HL-60/S4 treated with phorbol 12-myristate 13-acetate at 8.2 ng/mL for 4 days and 3 days (cell line): ENCODE data around the gene PRF1.
"Not testable (repeated sequence)": the region's sequence is repeated elsewhere in the genome, so short reads cannot be mapped to it uniquely, and the experiment has no call there.

Experiments used
- in situ Hi-C: fragments of 300-500 bp; cut with MboI; formaldehyde crosslinking; loops from 2 replicates; pipeline ENCODE4 v1.15.0; 2022; ENCODE audit warnings: low sequenced_read_pairs

PRF1 gene

DNA sequence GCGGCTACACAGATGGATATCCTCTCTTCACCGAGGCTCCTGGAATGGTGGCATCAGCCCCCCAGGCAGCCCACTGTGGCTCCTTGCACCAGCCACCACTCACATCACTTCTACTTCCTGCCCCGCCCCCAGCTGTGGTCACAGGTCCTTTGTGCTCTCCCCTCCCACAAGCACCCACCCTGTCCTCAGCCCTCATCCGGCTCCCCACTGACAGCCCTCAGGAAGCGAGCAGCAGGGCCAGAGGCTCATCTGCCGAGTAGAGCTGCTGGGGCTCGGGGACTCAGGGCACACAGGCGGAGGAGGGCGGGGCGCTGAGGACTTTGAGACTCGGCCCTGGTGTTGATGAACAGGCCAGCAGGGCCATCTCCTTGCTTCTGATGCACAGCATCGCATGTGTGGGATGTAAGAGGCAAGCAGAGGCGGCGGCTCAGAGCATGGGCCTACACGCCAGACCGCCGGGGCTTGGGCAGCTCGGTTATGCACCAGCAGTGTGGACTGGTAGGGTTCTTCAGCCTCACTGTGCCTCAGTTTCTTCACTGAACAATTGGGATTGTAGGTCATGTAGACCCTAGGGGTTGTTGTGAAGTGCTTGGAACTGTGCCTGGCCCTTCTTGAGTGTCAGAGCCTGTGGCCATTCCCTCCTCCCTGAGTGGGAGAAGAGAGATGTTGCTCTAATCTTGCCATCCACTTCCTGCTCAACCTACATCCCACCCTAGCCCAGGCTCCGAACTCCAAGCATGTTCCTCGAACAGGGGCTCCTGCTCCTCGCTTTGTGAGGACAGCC is at the start of gene PRF1:
Gene PRF1, minus strand, starts transcription at position 77 of the 784 bp plus-strand sequence. CDS start 1,839 bp downstream, outside the sequence.
- in situ Hi-C loops, result no loop called here

GRCh38 chr10:70651661-70652060 is 49.1 kb upstream of the PRF1 start:
- in situ Hi-C loops, result no loop called here

DNA sequence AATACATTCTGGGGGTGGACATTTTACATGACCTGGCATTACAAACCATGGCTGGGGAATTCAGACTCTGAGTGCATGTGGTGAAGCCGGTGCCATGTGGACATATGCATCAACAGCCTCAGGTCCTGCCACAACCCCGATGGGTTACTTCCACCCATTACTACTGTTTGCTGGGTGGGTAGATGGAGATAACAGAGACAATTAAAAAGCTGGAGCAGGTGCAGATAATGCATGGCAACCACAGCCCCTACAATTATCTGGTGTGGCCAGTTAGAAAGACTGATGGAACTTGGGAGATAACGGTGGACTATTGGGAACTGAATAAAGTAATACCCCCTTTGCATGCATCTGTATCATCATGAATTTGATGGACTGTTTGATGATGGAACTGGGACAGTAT is 48.2 kb upstream of the PRF1 start:
- in situ Hi-C loops, result no loop called here

DNA sequence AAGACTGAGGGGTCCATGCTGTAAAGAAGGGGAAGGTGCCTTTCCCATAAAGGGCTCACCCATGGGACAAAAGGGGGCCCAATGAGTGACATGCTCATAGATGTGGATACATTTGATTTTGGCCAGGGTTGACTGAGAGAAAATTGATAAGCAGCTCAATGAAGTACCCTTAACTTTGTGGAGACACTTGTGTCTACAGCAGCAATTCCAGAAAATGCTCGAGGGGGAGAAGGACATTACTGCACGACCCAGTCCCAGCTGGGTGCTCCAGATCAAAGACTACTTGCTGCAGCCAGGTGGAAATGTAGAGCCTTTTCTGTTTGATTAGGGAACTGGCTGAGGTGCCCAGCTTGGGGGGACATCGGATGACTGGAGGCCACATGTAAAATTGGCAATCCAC is 47.6 kb upstream of the PRF1 start:
- in situ Hi-C loops, result no loop called here

DNA sequence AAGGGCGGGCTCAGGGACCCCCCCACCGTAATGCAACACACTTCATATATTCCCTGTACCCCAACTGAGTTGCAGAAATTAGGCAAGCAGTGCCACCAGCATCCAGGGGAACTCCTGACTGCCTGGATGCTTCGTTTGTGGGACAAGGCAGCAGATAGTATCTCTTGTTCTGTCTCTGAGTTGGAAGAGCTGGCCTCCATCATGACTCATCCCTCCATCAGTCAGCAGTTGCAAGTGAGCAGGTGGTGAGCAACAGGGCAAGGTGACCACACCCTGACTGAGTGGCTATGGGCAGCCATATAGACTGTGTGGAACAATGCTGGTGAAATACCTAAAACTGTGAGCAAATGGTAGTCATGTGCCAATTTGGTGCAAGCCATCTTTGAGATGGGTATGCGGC is 47.0 kb upstream of the PRF1 start:
- in situ Hi-C loops, result no loop called here

DNA sequence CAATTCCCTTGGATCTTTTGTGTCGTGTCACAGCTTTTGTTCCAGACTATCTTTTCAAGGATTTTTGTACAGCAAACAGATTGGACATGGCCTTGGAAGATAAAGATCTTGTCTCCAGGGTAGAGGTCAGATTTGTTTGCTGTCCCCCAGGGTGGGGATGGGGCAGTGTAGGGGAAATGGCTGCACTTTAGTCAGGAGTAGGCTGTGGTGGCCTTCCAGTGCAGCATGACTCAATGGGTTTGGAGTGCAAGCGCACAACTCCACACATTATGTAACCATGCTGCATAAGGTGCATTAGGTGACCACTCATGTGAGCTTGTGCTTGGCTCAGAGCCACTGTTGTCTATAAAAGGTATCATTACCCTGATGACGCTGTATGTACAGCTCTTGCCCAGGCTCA is 45.9 kb upstream of the PRF1 start:
- in situ Hi-C loops, result no loop called here

GRCh38 chr10:70647086-70647485 is 44.5 kb upstream of the PRF1 start:
- in situ Hi-C loops, result no loop called here

DNA sequence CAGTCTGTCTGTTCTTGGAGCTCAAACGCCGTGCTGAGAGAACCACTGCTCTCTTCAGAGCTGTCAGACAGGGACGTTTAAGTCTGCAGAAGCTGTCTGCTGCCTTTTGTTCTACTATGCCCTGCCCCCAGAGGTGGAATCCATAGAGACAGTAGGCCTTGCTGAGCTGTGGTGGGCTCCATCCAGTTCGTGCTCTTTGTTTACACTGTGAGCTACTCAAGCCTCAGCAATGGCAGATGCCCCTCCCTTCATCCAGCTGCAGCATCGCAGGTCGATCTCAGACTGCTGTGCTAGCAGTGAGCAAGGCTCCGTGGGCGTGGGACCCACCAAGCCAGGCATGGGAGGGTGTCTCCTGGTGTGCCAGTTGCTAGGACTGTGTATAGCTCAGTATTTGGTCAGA is 42.4 kb upstream of the PRF1 start:
- in situ Hi-C loops, result not testable (repeated sequence)

- in situ Hi-C loops, result not testable (repeated sequence)
Observed at GRCh38 chr10:70643272-70643671, 40.7 kb upstream of the PRF1 start.

DNA sequence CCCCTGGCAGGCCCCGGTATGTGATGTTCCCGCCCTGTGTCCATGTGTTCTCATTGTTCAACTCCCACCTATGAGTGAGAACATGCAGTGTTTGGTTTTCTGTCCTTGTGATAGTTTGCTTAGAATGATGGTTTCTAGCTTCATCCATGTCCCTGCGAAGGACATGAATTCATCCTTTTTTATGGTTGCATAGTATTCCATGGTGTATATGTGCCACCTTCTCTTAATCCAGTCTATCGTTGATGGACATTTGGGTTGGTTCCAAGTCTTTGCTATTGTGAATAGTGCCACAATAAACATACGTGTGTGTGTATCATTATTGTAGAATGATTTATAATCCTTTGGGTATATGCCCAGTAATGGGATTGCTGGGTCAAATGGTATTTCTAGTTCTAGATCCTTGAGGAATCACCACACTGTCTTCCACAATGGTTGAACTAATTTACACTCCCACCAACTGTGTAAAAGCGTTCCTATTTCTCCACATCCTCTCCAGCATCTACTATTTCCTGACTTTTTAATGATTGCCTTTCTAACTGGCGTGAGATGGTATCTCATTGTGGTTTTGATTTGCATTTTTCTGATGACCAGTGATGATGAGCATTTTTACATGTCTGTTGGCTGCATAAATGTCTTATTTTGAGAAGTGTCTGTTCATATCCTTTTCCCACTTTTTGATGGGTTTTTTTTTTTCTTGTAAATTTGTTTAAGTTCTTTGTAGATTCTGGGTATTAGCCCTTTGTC is 37.3 kb upstream of the PRF1 start:
- in situ Hi-C loops, result not testable (repeated sequence)

DNA sequence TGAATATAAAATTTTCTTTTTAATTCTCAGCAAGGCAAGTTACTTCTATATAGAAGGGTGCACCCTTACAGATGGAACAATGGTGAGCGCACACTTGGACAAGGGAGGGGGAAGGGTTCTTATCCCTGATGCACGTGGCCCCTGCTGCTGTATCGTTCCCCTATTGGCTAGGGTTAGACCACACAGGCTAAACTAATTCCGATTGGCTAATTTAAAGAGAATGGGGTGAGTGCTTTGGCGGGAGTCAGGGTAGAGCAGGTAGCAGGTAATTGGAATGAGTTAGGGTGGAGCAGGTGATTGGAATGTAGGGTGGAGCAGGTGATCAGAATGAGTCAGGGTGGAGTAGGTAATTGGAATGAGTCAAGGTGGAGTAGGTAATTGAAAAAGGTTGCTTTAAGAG is 32.0 kb upstream of the PRF1 start:
- in situ Hi-C loops, result not testable (repeated sequence)

GRCh38 chr10:70634011-70634410 is 31.5 kb upstream of the PRF1 start:
- in situ Hi-C loops, result no loop called here

DNA sequence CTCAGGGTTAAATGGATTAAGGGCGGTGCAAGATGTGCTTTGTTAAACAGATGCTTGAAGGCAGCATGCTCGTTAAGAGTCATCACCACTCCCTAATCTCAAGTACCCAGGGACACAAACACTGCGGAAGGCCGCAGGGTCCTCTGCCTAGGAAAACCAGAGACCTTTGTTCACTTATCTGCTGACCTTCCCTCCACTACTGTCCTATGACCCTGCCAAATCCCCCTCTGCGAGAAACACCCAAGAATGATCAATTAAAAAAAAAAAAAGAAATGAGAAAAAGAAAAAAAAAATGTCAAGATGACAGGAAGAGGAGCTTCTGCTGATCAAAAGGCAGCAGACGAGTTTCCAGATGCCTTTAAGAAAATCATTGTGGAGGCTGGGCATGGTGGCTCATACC is 29.2 kb upstream of the PRF1 start:
- in situ Hi-C loops, result not testable (repeated sequence)

DNA sequence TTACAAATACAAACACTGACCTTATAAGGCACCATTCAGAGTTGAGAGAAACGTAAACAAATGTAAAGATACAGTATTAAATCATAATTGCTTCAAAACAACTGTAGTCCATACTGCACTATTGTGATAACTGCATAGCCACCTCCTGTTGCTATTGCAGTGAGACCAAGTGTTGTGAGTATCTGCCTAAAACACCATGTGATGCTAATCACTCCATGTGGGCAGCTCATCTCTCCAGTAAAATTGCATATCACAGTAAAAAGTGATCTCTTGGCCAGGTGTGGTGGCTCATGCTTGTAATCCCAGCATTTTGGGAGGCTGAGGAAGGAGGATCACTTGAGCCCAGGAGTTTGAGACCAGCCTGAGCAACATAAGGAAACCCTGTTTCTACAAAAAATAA is 26.8 kb upstream of the PRF1 start:
- in situ Hi-C loops, result no loop called here

- in situ Hi-C loops, result no loop called here
Observed at GRCh38 chr10:70626056-70626455, 23.5 kb upstream of the PRF1 start.

GRCh38 chr10:70622981-70623844 is 20.7 kb upstream of the PRF1 start:
- in situ Hi-C loops, result no loop called here

- in situ Hi-C loops, result no loop called here
Observed at GRCh38 chr10:70622541-70622940, 20.0 kb upstream of the PRF1 start.

- in situ Hi-C loops, result no loop called here
Observed at GRCh38 chr10:70621503-70622078, 19.1 kb upstream of the PRF1 start.

DNA sequence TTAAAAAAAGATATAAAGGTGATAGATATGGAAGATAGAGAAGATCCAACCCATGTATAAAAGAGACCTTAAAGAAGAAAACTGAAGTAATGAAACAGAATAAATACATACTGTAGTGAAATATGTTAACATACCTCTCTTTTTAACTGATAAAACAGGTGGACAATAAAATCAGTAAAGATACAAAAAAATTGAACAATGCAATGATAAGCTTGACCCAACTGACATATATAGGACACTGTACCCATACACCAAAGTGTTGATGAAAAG is 17.4 kb upstream of the PRF1 start:
- in situ Hi-C loops, result no loop called here

- in situ Hi-C loops, result no loop called here
Observed at GRCh38 chr10:70619271-70620019, 16.9 kb upstream of the PRF1 start.

DNA sequence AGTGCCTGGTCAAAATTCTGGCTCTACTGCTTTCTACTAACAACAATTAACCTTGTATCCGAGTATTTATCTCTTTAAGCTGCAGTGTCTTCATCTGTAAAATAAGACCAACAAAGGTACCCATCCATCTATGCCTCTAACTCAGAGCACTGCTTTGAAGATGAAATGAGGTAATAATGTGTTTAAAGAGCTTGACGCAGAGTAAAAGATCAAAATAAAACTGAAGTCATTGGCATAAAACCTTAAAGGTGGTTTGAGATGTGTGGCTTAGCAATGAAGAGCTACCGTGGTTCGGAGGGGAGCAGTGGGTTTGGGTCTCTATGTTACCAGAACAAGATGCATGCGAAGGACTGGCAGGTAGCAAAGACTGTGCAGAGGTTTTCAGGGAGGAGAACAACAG is 16.1 kb upstream of the PRF1 start:
- in situ Hi-C loops, result no loop called here
